Subcutaneous adipose tissue (tissue), 4 donors: ENCODE measurements around the gene NAE1. TPM values are rescaled to one million over a fixed set of nuclear protein-coding genes. Genes with fewer than 3 reads are reported as not detected.

Experiments used
- total RNA-seq, 4 donors: library from RNA; depleted of rRNA; stranded (reverse); fragments of >200 nt; gene quantifications; one replicate each; pipeline ENCODE4 v1.1.0, GENCODE V29; 2016
- TF ChIP-seq, protein P1 (sequence below): fragments of 450-650 bp; IDR thresholded peaks from one replicate; pipeline ENCODE4 v1.5.1; 2016; ENCODE audit warnings: low read depth, mild to moderate bottlenecking, control low read depth, antibody characterized with exemption, moderate library complexity

NAE1 gene
- total RNA-seq, 4 donors from 2014 or later: 38.2 to 56.4 (median 46.4) TPM

- TF ChIP-seq, protein P1, sequence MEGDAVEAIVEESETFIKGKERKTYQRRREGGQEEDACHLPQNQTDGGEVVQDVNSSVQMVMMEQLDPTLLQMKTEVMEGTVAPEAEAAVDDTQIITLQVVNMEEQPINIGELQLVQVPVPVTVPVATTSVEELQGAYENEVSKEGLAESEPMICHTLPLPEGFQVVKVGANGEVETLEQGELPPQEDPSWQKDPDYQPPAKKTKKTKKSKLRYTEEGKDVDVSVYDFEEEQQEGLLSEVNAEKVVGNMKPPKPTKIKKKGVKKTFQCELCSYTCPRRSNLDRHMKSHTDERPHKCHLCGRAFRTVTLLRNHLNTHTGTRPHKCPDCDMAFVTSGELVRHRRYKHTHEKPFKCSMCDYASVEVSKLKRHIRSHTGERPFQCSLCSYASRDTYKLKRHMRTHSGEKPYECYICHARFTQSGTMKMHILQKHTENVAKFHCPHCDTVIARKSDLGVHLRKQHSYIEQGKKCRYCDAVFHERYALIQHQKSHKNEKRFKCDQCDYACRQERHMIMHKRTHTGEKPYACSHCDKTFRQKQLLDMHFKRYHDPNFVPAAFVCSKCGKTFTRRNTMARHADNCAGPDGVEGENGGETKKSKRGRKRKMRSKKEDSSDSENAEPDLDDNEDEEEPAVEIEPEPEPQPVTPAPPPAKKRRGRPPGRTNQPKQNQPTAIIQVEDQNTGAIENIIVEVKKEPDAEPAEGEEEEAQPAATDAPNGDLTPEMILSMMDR: no peak
Observed at GRCh38 chr16:66844342-66845079, 13.7 kb upstream of the NAE1 start, which contains the start of gene CA7. TSS of gene CA7 (plus strand) at chr16:66844414. CDS start at chr16:66844488, 74 bp downstream.

GRCh38 chr16:66844009-66844341, 13.2 kb upstream of the NAE1 start:
- TF ChIP-seq, protein P1: no peak

- TF ChIP-seq, protein P1: no peak
Observed at GRCh38 chr16:66843191-66843590, 12.4 kb upstream of the NAE1 start.

GRCh38 chr16:66842765-66843164, 12.0 kb upstream of the NAE1 start:
- TF ChIP-seq, protein P1: no peak

DNA sequence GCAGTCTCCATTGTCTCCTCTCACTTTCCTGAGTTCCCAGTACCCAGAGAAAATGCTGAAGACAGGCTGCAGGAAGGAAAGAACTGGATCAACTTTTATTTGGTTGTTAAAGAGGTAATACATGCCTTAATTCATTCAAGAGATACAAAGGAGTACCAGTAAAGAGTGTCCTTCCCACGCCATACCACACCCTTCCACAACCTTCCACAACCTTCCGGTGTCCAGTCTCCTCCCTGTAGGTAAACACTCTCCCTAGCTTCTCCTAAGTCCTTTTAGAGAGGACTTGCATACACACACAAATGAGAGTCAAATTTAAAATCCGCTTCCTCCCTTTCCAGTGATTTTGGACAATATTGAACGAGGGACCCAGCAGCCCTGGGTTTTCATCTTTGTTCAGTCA, 10.6 kb upstream of the NAE1 start:
- TF ChIP-seq, protein P1: no peak

DNA sequence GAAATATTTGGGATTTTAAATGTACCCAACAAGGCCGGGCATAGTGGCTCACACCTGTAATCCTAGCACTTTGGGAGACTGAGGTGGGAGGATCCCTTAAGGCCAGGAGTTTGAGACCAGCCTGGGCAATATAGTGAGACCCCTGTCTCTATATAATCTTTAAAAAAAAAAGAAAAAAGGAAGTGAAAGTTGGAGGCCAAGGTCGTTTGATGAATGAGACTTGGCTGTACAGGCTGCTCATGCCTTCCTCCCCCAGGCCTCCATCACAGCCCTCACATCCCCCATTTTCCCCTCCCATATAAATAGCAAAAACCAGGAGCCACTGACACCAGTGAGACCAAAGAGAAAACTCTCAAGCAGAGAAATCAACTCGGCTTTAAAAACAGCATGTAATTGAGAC, 10.1 kb upstream of the NAE1 start:
- TF ChIP-seq, protein P1: no peak

- TF ChIP-seq, protein P1: no peak
Observed at GRCh38 chr16:66834746-66835145, 4.0 kb upstream of the NAE1 start.
